Ectodermal cell (in vitro differentiated cells): Measurements from ENCODE around the gene GABBR2.

ENCODE experiments used
- H3K27ac ChIP-seq: 2 replicates; pipeline ENCODE4 v1.7.0; 2013; ENCODE audit warnings: mild to moderate bottlenecking, low read depth, low read length; ENCODE audit not compliant: insufficient read depth, poor library complexity, severe bottlenecking
- H3K27me3 ChIP-seq: 2 replicates; pipeline ENCODE4 v1.7.0; 2013; ENCODE audit warnings: mild to moderate bottlenecking, low read length; ENCODE audit not compliant: insufficient read depth, control insufficient read depth, poor library complexity, severe bottlenecking
- H3K36me3 ChIP-seq: one replicate; pipeline ENCODE4 v1.7.0; 2013; ENCODE audit warnings: low read length; ENCODE audit not compliant: control insufficient read depth, insufficient read depth
- H3K4me1 ChIP-seq: one replicate; pipeline ENCODE4 v1.7.0; 2013; ENCODE audit warnings: low read length; ENCODE audit not compliant: control insufficient read depth, insufficient read depth
- H3K4me3 ChIP-seq: 2 replicates; pipeline ENCODE4 v1.7.0; 2013; ENCODE audit warnings: low read depth, low read length, control low read depth; ENCODE audit not compliant: insufficient read depth
- H3K9me3 ChIP-seq: 2 replicates; pipeline ENCODE4 v1.7.0; 2013; ENCODE audit warnings: mild to moderate bottlenecking, low read length, moderate library complexity; ENCODE audit not compliant: control insufficient read depth
- WGBS, 2 experiments: methylation state at CpG; one replicate each; pipeline ENCODE4 v1.1.7; 2013; ENCODE audit warnings: missing lambda C conversion rate in 2 of 2; 5-methylcytosine and 5-hydroxymethylcytosine counted together

Gene GABBR2

DNA sequence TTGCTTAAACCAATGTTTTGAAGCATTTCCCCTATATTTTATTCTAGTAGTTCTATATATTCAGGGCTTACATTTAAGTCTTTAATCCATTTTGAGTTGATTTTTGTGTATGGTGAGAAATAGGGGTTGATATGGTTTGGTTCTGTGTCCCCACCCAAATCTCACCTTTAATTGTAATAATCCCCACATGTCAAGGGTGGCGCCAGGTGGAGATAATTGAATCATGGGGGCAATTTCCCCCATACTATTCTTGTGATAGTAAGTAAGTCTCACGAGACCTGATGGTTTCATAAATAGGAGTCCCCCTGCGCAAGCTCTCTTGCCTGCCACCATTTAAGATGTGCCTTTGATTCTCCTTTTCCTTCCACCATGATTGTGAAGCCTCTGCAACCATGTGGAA, 361.1 kb downstream of the GABBR2 start:
- no peaks in the 10 kb centered on the region for H3K36me3 ChIP-seq
- H3K4me3 ChIP-seq: no peak overlapping the region
- H3K9me3 ChIP-seq: no peaks in the 10 kb centered on the region
- no peaks in the 10 kb centered on the region for H3K27me3 ChIP-seq
- no peaks in the 10 kb centered on the region for H3K4me1 ChIP-seq
- no peak overlapping the region for H3K27ac ChIP-seq
- WGBS, 2 experiments: 88 to 100% methylated on average over 2 to 3 of the region's 3 CpGs

DNA sequence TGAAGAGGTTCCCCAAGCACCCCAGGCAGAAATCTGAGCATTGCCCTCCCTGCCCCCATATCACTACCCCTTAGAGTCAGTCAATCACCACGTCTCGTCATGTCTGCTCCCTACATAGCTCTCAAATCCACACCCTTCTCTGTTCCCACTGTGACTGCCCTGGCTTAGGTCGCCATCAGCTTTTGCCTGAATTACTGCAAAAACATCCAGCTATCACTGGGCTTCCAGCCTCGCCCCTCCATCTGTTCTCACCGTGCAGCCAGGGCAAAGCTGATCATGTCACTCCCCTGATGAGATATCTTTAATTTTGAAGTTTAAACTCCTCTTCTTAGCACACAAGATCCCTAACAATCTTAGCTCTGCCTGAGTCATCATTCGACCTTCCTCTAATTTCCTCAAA, 363.7 kb downstream of the GABBR2 start:
- WGBS, 2 experiments: 81 to 82% methylated on average over 6 of the region's 6 CpGs
- Histone ChIP-seq H3K27ac (no peak overlapping the region), H3K36me3 (no peaks in the 10 kb centered on the region), H3K27me3 (no peaks in the 10 kb centered on the region), H3K4me1 (no peaks in the 10 kb centered on the region), H3K4me3 (no peak overlapping the region), H3K9me3 (no peaks in the 10 kb centered on the region)

DNA sequence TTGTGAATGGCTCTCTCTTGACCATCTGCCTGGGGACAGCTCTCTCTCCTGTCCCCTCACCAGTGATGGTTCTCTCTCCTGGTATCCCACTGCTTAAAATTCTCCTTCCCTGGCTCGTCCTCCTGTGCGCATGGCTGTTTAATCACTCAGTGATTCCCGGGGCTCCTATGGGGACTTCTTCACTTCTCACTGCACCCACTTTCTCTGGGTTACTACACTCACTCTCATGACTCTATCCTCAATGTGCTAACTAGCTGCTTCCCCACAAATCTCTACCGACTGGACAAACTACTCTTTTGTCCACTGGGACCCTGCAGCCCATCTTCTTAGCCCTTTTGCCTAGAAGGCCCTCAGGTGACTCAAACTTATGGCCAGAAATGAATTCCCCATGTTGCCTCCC, 364.2 kb downstream of the GABBR2 start:
- 89 to 92% methylated on average over 4 of the region's 4 CpGs for WGBS, 2 experiments
- no peaks in the 10 kb centered on the region for H3K27me3 ChIP-seq

DNA sequence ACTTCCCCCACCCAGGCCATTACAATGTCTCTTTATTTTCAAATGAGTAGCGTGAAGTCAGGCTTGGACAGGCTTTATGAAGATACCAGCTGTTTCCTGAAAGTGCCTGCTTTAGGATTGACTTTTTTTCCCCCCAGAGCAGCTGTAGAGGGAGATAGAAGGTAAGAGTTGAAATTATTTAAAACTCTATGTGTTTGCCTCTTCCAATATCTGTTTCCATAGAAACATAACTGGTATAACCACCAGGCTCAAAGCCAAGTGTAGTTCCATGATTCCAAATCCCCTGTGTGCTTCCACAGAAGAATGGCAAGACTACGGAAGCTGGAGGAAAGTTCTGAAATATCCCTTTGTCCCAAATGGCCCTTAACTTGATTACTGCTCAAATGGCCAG, 365.9 kb downstream of the GABBR2 start:
- 94 to 97% methylated on average over 2 of the region's 2 CpGs for WGBS, 2 experiments
- no peaks in the 10 kb centered on the region for H3K36me3 ChIP-seq
- no peak overlapping the region for H3K27ac ChIP-seq
- no peaks in the 10 kb centered on the region for H3K9me3 ChIP-seq
- H3K4me1 ChIP-seq: no peaks in the 10 kb centered on the region
- no peaks in the 10 kb centered on the region for H3K27me3 ChIP-seq
- H3K4me3 ChIP-seq: no peak overlapping the region

More for the DNA sequence above, 364.2 kb downstream of the GABBR2 start:
- Histone ChIP-seq H3K36me3 (no peaks in the 10 kb centered on the region), H3K9me3 (no peaks in the 10 kb centered on the region), H3K4me1 (no peaks in the 10 kb centered on the region), H3K27ac (no peak overlapping the region), H3K4me3 (no peak overlapping the region)

DNA sequence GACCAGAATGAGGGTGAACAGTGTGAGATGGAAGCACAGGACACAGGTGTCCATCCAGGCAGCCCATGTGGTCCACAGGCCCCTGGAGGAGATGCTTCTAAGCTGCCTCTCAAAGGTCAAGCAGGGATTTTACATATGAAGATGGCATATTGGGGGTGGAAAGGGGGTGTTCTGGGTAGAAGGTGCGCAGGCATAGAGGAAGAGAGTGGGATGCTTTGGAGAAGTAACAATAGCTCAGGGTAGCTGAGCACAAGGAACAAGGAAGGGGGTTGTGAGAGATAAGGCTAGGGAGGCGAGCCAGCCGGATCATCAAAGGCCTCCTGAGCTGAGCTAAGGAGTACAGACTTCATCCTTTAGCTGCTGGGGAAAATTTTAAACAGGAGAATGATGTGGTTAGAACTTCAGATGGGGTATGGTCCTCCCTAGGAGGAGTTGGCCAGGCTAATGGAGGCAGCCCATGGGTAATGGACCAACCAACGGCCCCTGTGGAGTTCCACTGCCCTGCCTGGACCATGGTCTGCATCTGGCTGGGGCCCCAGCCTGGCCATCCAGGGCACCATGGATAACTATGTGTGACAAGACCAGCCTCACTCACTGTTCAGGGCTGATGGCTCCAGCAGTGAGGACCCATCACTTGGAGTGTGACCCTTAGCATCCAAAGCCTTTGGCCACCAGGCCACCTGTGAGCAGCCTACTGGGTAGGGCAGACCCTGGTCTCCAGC, 366.5 kb downstream of the GABBR2 start:
- Histone ChIP-seq H3K27ac (no peak overlapping the region), H3K4me1 (no peaks in the 10 kb centered on the region), H3K4me3 (no peak overlapping the region), H3K9me3 (no peaks in the 10 kb centered on the region), H3K27me3 (no peaks in the 10 kb centered on the region), H3K36me3 (no peaks in the 10 kb centered on the region)
- 91 to 94% methylated on average over 4 of the region's 4 CpGs for WGBS, 2 experiments

DNA sequence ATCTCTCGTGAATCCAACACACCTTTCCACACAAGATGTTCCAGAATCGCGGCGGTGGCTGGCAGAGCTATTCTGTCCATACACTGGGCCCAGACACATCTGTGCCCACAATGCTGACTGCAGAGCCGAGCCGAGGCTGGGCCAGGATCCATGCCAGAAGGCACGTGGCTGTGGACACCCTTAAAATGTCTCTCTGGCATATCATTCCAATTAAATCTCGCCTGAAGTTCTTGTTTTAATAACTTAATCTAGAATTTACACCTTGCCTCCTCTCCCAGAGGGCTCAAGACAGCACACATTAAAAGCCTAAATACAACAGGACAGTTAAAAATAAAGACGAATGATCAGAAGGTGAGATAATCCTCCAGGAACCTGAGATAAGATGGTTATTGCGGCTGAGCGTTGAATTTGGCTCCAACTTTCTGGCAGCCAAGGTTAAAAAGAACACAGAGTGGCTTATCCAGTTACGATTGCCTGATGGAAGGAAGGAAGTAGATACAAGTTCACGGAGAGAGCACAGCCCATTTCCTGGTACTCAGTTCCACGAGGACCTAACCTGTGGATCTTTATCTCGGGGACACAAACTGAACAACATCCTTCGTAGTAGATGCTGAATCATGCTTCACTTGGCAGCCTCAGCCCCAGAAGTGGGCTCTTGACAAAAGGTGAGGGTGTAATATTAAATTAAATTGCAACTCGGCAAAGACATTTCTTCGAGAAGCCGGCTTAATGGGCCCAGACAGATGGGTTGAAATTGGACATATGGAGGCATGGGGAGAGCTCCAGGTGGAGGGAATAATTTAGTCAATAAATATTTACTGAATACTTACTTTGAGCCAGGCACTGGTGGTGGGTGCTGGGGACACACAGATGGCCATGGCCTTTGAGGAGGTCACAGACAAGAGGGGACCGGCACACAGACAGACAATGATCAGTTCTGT, 367.3 kb downstream of the GABBR2 start:
- no peaks in the 10 kb centered on the region for H3K4me1 ChIP-seq
- 92 to 94% methylated on average over 20 of the region's 20 CpGs for WGBS, 2 experiments
- H3K4me3 ChIP-seq: no peak overlapping the region
- H3K27ac ChIP-seq: no peak overlapping the region
- no peaks in the 10 kb centered on the region for H3K27me3 ChIP-seq
- no peaks in the 10 kb centered on the region for H3K36me3 ChIP-seq
- H3K9me3 ChIP-seq: no peaks in the 10 kb centered on the region

DNA sequence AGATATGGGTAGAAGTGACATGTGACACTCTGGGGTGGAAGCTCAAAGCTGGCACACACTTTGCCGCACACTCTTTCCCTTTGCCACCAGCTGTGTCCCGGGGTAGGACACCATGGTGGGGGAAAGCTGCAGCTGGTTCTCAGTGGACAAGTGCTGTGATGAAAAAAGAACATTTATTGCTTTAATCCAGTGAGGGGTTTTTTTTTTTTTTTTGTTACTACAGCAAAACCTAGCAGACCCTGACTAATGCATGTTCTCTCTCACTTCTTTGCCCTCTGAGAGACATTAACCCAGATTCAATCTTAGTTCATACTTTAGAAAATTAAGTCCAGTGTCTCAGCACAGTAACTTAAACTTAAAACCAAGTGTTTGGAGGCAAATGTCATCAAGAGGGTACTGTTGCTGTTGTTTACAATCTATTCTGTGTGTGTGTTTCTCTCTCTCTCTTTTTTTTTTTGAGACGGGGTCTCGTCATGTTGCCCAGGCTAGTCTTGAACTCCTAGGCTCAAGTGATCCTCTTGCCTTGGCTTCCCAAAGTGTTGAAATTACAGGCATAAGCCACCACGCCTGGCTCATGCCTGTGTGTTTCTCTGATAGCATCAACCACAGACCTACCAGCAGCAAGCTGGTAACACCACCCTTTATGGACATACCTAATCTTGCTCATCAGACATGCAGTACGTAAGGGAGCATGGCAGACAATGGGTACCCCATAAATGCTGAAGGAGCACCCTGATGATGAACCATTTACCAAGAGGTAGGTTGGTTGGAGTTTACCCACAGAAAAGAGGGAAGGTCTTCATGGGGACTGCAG, 368.5 kb downstream of the GABBR2 start:
- H3K27me3 ChIP-seq: no peaks in the 10 kb centered on the region
- H3K4me1 ChIP-seq: no peaks in the 10 kb centered on the region
- no peak overlapping the region for H3K4me3 ChIP-seq
- H3K36me3 ChIP-seq: no peaks in the 10 kb centered on the region
- H3K9me3 ChIP-seq: no peaks in the 10 kb centered on the region
- 89 to 96% methylated on average over 6 of the region's 6 CpGs for WGBS, 2 experiments
- H3K27ac ChIP-seq: no peak overlapping the region

DNA sequence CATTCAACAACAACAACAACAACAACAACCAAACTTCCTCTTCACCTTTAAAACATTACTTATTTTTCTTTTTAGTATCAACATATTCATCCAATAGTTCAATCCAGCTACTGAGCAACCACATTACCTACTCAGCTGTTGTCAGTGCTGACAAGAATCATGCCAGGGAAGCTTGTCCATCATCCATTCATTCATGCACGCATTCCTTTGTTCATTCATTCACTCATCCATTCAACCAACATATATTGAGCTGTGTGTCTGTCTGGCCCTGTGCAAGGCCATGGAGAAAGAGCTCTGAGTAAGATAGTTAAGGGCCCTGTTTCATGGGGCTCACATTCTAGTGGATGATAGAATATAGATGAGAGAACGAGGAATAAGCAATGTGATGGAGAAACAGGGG, 373.1 kb downstream of the GABBR2 start:
- Histone ChIP-seq H3K36me3 (no peaks in the 10 kb centered on the region), H3K27me3 (no peaks in the 10 kb centered on the region), H3K9me3 (no peaks in the 10 kb centered on the region), H3K27ac (no peak overlapping the region), H3K4me1 (no peaks in the 10 kb centered on the region), H3K4me3 (no peak overlapping the region)
- WGBS, 2 experiments: 95% methylated on average over 2 of the region's 2 CpGs

DNA sequence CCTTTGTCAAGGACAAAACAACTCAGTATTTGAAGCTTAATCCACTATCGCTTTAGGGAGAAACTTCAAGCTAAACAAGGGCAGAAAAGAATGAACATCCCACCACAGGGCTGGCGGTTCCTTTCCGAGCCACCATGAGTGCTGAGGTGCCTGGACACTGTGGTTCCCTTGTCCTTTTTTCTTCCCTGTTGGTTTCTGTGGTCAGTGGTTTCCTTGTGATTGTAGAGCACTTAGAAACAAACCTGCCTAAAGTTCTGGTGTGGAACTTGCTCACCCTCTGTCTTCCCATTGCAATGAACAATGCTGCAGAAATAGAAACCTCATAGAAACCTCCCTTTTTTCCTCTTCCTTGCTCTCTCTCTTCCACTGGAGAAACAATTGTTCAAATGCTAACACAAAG, 373.9 kb downstream of the GABBR2 start:
- WGBS, 2 experiments: 93 to 98% methylated on average over 3 of the region's 3 CpGs
- H3K27me3 ChIP-seq: no peaks in the 10 kb centered on the region
- H3K9me3 ChIP-seq: no peaks in the 10 kb centered on the region
- no peaks in the 10 kb centered on the region for H3K36me3 ChIP-seq
- H3K4me3 ChIP-seq: no peak overlapping the region
- H3K27ac ChIP-seq: no peak overlapping the region
- no peaks in the 10 kb centered on the region for H3K4me1 ChIP-seq
